HepG2 (cell line): ENCODE measurements around the gene OSTF1. TPM values are rescaled to one million over a fixed set of nuclear protein-coding genes. Genes with fewer than 3 reads are reported as not detected.

Experiments used
- ELF4 ChIP-seq: sonication (generic); formaldehyde crosslinking; IDR thresholded peaks from 2 replicates; pipeline ENCODE4 v1.5.0; 2020; ENCODE audit warnings: missing genetic modification reagents, mild to moderate bottlenecking, moderate library complexity, borderline replicate concordance
- FOXK2 ChIP-seq: fragments of 450-650 bp; IDR thresholded peaks from 2 replicates; pipeline ENCODE4 v1.6.1; 2016
- HNRNPL ChIP-seq: fragments of 200-400 bp; formaldehyde crosslinking; IDR thresholded peaks from 2 replicates; pipeline ENCODE4 v1.6.1; 2017; ENCODE audit warnings: mild to moderate bottlenecking, low read depth, low read length
- KDM6A ChIP-seq: IDR thresholded peaks from 2 replicates; pipeline ENCODE4 v1.6.1; 2016; ENCODE audit warnings: low read depth
- KLF13 ChIP-seq: sonication (generic); formaldehyde crosslinking; IDR thresholded peaks from 2 replicates; pipeline ENCODE4 v1.4.0; 2020; ENCODE audit warnings: mild to moderate bottlenecking, missing genetic modification reagents
- MZF1 ChIP-seq: sonication (generic); formaldehyde crosslinking; IDR thresholded peaks from 2 replicates; pipeline ENCODE4 v1.8.1; 2023; ENCODE audit warnings: mild to moderate bottlenecking, missing genetic modification reagents, borderline replicate concordance
- ZFP90 ChIP-seq: sonication (generic); formaldehyde crosslinking; IDR thresholded peaks from 2 replicates; pipeline ENCODE4 v1.8.0; 2022; ENCODE audit warnings: missing genetic modification reagents, mild to moderate bottlenecking, inconsistent platforms, borderline replicate concordance
- ZNF331 ChIP-seq: sonication (generic); formaldehyde crosslinking; IDR thresholded peaks from 2 replicates; pipeline ENCODE4 v1.4.0; 2020; ENCODE audit warnings: missing genetic modification reagents
- ZNF350 ChIP-seq: sonication (generic); formaldehyde crosslinking; IDR thresholded peaks from 2 replicates; pipeline ENCODE4 v1.4.0; 2020; ENCODE audit warnings: mild to moderate bottlenecking, low read depth, missing genetic modification reagents, borderline replicate concordance
- ZNF605 ChIP-seq: sonication (generic); formaldehyde crosslinking; IDR thresholded peaks from 2 replicates; pipeline ENCODE4 v1.8.0; 2022; ENCODE audit warnings: mild to moderate bottlenecking, missing genetic modification reagents
- ZNF746 ChIP-seq: sonication (generic); formaldehyde crosslinking; IDR thresholded peaks from 2 replicates; pipeline ENCODE4 v1.8.0; 2022; ENCODE audit warnings: mild to moderate bottlenecking, missing genetic modification reagents
- polyA plus RNA-seq, 8 experiments: library from polyadenylated mRNA; depleted of rRNA in 3 of 8; stranded (reverse) in 7 of 8; unstranded in 1 of 8; fragments of >200 nt; fragmentation: Illumina TruSeq in 4 of 8; extraction: Trizol in 4 of 8; gene quantifications; 2 replicates each; pipeline versions ENCODE4 v1.2.1 to v1.2.3, GENCODE V29; 2011 to 2016; ENCODE audit warnings: low read depth in 4 of 8, missing spikeins in 1 of 8, mixed read lengths in 1 of 8; ENCODE audit not compliant: insufficient read depth in 1 of 8
- total RNA-seq, 5 experiments: library from RNA; depleted of rRNA; stranded (reverse); fragments of >200 nt; fragmentation: Illumina TruSeq; extraction: Trizol; gene quantifications; 2 replicates each; pipeline ENCODE4 v1.2.3, GENCODE V29; 2016; ENCODE audit warnings: low read depth in 1 of 5
- TF ChIP-seq, protein P1 (sequence below): sonication (generic); formaldehyde crosslinking; IDR thresholded peaks from 2 replicates; pipeline ENCODE4 v1.8.1; 2023; ENCODE audit warnings: mild to moderate bottlenecking, inconsistent platforms, moderate library complexity, missing genetic modification reagents, borderline replicate concordance
- TF ChIP-seq, protein P2 (sequence below): sonication (generic); formaldehyde crosslinking; IDR thresholded peaks from 2 replicates; pipeline ENCODE4 v1.8.0; 2022; ENCODE audit warnings: mild to moderate bottlenecking, missing genetic modification reagents, moderate library complexity
- TF ChIP-seq, protein P3 (sequence below): IDR thresholded peaks from 2 replicates; pipeline ENCODE4 v1.6.1; 2012; ENCODE audit warnings: low read length, improper control_type of control experiment
- TF ChIP-seq, protein P4 (sequence below): sonication (generic); formaldehyde crosslinking; IDR thresholded peaks from 2 replicates; pipeline ENCODE4 v1.4.0; 2020; ENCODE audit warnings: missing genetic modification reagents
- TF ChIP-seq, protein P5 (sequence below): sonication (generic); formaldehyde crosslinking; IDR thresholded peaks from 2 replicates; pipeline ENCODE4 v1.5.0; 2020; ENCODE audit warnings: mild to moderate bottlenecking, missing genetic modification reagents, moderate library complexity
- TF ChIP-seq, protein P6 (sequence below): sonication (generic); formaldehyde crosslinking; IDR thresholded peaks from 2 replicates; pipeline ENCODE4 v1.5.0; 2020; ENCODE audit warnings: mild to moderate bottlenecking, missing genetic modification reagents, borderline replicate concordance

OSTF1 gene
- total and polyA plus RNA-seq, 2 of the 13 experiments (the other 11 are each of a cell fraction or from before 2014, with no cell fraction given) = 16.8 to 39.0 TPM

DNA sequence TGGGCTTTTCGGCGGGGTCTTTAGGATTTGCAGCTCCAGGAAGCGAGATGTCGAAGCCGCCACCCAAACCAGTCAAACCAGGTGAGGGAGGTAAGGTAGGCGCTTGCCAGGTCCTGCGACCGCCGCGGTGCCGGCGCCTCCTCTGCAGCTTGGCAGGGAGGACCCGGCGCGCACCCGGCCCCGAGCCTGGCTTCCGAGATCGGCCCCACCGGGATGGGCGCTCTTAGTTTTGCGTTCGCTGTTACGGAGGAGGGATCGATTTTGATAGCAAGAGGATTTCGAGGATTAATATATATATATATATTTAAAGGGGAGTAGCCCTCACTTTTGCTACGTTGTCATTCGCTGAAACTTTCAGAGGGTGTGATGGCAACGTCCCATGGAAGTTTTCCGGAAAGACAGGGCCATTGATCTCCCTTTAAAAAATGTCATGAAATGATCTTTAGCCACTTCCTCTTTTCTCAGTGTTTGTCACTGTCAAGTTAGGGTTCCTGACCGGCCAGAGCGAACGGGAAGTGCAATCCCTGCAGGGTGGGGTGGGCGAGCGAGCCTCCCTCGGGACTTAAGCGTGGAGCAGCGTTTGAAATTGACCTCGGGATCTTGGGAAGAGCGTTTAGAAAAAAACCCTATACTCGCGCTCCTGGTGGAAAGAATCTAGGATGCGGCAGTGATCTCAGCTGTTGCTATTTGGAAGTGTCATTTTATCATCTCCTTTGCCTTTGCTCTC is 495 bp downstream of the OSTF1 start (continued):
- TF ChIP-seq ZNF746 (CRISPR knock-in tag) = no peak
- TF ChIP-seq, protein P1, sequence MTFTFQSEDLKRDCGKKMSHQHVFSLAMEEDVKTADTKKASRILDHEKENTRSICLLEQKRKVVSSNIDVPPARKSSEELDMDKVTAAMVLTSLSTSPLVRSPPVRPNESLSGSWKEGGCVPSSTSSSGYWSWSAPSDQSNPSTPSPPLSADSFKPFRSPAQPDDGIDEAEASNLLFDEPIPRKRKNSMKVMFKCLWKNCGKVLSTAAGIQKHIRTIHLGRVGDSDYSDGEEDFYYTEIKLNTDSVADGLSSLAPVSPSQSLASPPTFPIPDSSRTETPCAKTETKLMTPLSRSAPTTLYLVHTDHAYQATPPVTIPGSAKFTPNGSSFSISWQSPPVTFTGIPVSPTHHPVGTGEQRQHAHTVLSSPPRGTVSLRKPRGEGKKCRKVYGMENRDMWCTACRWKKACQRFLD = no peak
- no peak for TF ChIP-seq KDM6A (CRISPR knock-in tag)
- TF ChIP-seq ZNF605 (CRISPR knock-in tag) = peak; percentile 56; the same call in 1 of the 2 replicates
- no peak for TF ChIP-seq ZNF350 (CRISPR knock-in tag)
- TF ChIP-seq HNRNPL = 0 out of 2 replicates have a peak, but pooled peaks have one; percentile 60
- TF ChIP-seq, protein P2, sequence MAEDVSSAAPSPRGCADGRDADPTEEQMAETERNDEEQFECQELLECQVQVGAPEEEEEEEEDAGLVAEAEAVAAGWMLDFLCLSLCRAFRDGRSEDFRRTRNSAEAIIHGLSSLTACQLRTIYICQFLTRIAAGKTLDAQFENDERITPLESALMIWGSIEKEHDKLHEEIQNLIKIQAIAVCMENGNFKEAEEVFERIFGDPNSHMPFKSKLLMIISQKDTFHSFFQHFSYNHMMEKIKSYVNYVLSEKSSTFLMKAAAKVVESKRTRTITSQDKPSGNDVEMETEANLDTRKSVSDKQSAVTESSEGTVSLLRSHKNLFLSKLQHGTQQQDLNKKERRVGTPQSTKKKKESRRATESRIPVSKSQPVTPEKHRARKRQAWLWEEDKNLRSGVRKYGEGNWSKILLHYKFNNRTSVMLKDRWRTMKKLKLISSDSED (CRISPR knock-in tag) = no peak
- no peak for TF ChIP-seq KLF13 (CRISPR knock-in tag)
- no peak for TF ChIP-seq FOXK2
- TF ChIP-seq, protein P3, sequence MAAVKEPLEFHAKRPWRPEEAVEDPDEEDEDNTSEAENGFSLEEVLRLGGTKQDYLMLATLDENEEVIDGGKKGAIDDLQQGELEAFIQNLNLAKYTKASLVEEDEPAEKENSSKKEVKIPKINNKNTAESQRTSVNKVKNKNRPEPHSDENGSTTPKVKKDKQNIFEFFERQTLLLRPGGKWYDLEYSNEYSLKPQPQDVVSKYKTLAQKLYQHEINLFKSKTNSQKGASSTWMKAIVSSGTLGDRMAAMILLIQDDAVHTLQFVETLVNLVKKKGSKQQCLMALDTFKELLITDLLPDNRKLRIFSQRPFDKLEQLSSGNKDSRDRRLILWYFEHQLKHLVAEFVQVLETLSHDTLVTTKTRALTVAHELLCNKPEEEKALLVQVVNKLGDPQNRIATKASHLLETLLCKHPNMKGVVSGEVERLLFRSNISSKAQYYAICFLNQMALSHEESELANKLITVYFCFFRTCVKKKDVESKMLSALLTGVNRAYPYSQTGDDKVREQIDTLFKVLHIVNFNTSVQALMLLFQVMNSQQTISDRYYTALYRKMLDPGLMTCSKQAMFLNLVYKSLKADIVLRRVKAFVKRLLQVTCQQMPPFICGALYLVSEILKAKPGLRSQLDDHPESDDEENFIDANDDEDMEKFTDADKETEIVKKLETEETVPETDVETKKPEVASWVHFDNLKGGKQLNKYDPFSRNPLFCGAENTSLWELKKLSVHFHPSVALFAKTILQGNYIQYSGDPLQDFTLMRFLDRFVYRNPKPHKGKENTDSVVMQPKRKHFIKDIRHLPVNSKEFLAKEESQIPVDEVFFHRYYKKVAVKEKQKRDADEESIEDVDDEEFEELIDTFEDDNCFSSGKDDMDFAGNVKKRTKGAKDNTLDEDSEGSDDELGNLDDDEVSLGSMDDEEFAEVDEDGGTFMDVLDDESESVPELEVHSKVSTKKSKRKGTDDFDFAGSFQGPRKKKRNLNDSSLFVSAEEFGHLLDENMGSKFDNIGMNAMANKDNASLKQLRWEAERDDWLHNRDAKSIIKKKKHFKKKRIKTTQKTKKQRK = no peak
- TF ChIP-seq, protein P4, sequence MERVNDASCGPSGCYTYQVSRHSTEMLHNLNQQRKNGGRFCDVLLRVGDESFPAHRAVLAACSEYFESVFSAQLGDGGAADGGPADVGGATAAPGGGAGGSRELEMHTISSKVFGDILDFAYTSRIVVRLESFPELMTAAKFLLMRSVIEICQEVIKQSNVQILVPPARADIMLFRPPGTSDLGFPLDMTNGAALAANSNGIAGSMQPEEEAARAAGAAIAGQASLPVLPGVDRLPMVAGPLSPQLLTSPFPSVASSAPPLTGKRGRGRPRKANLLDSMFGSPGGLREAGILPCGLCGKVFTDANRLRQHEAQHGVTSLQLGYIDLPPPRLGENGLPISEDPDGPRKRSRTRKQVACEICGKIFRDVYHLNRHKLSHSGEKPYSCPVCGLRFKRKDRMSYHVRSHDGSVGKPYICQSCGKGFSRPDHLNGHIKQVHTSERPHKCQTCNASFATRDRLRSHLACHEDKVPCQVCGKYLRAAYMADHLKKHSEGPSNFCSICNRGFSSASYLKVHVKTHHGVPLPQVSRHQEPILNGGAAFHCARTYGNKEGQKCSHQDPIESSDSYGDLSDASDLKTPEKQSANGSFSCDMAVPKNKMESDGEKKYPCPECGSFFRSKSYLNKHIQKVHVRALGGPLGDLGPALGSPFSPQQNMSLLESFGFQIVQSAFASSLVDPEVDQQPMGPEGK (CRISPR knock-in tag) = no peak
- TF ChIP-seq ZNF331 (CRISPR knock-in tag) = no peak
- TF ChIP-seq ZFP90 = no peak
- TF ChIP-seq, protein P5, sequence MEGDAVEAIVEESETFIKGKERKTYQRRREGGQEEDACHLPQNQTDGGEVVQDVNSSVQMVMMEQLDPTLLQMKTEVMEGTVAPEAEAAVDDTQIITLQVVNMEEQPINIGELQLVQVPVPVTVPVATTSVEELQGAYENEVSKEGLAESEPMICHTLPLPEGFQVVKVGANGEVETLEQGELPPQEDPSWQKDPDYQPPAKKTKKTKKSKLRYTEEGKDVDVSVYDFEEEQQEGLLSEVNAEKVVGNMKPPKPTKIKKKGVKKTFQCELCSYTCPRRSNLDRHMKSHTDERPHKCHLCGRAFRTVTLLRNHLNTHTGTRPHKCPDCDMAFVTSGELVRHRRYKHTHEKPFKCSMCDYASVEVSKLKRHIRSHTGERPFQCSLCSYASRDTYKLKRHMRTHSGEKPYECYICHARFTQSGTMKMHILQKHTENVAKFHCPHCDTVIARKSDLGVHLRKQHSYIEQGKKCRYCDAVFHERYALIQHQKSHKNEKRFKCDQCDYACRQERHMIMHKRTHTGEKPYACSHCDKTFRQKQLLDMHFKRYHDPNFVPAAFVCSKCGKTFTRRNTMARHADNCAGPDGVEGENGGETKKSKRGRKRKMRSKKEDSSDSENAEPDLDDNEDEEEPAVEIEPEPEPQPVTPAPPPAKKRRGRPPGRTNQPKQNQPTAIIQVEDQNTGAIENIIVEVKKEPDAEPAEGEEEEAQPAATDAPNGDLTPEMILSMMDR (CRISPR knock-in tag) = no peak
- no peak for TF ChIP-seq MZF1 (CRISPR knock-in tag)
- TF ChIP-seq, protein P6, sequence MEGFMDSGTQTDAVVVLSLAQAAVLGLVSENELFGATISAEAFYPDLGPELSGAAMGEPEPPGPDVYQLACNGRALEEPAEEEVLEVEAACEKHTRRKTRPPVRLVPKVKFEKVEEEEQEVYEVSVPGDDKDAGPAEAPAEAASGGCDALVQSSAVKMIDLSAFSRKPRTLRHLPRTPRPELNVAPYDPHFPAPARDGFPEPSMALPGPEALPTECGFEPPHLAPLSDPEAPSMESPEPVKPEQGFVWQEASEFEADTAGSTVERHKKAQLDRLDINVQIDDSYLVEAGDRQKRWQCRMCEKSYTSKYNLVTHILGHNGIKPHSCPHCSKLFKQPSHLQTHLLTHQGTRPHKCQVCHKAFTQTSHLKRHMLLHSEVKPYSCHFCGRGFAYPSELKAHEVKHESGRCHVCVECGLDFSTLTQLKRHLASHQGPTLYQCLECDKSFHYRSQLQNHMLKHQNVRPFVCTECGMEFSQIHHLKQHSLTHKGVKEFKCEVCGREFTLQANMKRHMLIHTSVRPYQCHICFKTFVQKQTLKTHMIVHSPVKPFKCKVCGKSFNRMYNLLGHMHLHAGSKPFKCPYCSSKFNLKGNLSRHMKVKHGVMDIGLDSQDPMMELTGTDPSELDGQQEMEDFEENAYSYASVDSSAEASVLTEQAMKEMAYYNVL (CRISPR knock-in tag) = no peak
- TF ChIP-seq ELF4 = no peak
